Peyer's patch (tissue), 4 donors: Measurements from ENCODE around the gene ARAF. TPM values are rescaled to one million over a fixed set of nuclear protein-coding genes. Genes with fewer than 3 reads are reported as not detected.

Source experiments
- DNase-seq, 3 donors: peaks; one replicate each; pipeline ENCODE4 v3.0.0-alpha.2; 2017 to 2019
- H3K27ac ChIP-seq, 4 donors: fragments of 200-600 bp; sonication (generic); one replicate each; pipeline ENCODE4 v1.5.1; 2016 to 2019
- H3K27me3 ChIP-seq, 2 donors: fragments of 200-600 bp; sonication (generic); one replicate each; pipeline ENCODE4 v1.5.1; 2019
- H3K36me3 ChIP-seq, 3 donors: fragments of 200-600 bp; sonication (generic); one replicate each; pipeline ENCODE4 v1.5.1; 2016 to 2019
- H3K4me1 ChIP-seq, 4 donors: fragments of 200-600 bp; sonication (generic); one replicate each; pipeline ENCODE4 v1.5.1; 2016 to 2019
- H3K4me3 ChIP-seq, 4 donors: fragments of 200-600 bp; sonication (generic); 1 replicate in 3 of 4; 2 replicates in 1 of 4; pipeline ENCODE4 v1.5.1; 2016 to 2019; ENCODE audit warnings: mild to moderate bottlenecking in 1 of 4
- H3K9me3 ChIP-seq, 4 donors: fragments of 200-600 bp; sonication (generic); one replicate each; pipeline ENCODE4 v1.5.1; 2016 to 2019; ENCODE audit warnings: mild to moderate bottlenecking in 1 of 4
- CTCF ChIP-seq, 6 experiments: fragments of 450-650 bp in 4 of 6; fragments of 200-600 bp in 2 of 6; sonication (generic) in 1 of 6; IDR thresholded peaks; one replicate each; pipeline ENCODE4 v1.5.1; 2017 to 2019; ENCODE audit warnings: antibody characterized with exemption in 6 of 6, mild to moderate bottlenecking in 3 of 6, moderate library complexity in 1 of 6
- POLR2A ChIP-seq, 2 donors: fragments of 450-650 bp; IDR thresholded peaks; one replicate each; pipeline ENCODE4 v1.5.1; 2017; ENCODE audit warnings: antibody characterized with exemption in 2 of 2, mild to moderate bottlenecking in 2 of 2, moderate library complexity in 2 of 2
- small RNA-seq, 2 donors: library from RNA; depleted of rRNA; stranded (forward); fragments of <200 nt; gene quantifications; one replicate each; pipeline ENCODE3, GENCODE V24; 2016
- total RNA-seq, 4 donors: library from RNA; depleted of rRNA; stranded (reverse); fragments of >200 nt; gene quantifications; one replicate each; pipeline ENCODE4 v1.1.0, GENCODE V29; 2016

ARAF gene
- total RNA-seq, 4 donors from 2014 or later, result 55.7 to 78.4 (median 72.5) TPM

DNA sequence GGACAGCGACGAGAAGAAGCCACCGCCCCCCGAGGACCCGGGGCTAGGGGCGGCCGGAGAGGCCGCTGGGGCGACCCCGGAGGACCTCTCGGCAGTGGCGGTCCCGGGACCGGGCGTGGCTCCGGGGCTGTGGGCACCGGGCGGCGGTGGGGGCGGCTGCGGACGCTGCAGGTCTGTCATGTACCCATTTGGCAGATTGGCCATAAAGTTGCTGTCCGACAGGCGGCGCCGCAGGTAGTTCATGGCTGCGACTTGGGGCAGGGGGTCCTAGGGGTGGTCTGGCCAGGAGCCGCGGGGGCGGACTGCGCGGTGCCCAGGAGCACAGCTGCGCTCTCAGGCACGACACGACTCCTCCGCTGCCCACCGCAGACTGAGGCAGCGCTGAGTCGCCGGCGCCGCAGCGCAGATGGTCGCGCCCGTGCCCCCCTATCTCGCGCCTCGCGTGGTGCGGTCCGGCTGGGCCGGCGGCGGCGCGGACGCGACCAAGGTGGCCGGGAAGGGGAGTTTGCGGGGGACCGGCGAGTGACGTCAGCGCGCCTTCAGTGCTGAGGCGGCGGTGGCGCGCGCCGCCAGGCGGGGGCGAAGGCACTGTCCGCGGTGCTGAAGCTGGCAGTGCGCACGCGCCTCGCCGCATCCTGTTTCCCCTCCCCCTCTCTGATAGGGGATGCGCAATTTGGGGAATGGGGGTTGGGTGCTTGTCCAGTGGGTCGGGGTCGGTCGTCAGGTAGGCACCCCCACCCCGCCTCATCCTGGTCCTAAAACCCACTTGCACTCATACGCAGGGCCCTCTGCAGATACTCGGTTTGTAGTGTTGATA, 58.7 kb downstream of the ARAF start, which contains the start of gene SYN1:
SYN1 (minus strand) TSS at position 372 of the 817 bp plus-strand sequence; CDS start at position 243, 129 bp downstream.
- Histone ChIP-seq H3K27ac (no peak within 1 kb of the TSS), H3K27me3 (no peaks in the 10 kb centered on the region), H3K9me3 (no peaks in the 10 kb centered on the region), H3K36me3 (no peaks in the 10 kb centered on the region), H3K4me1 (no peaks in the 10 kb centered on the region), H3K4me3 (peak within 1 kb of the TSS in 3 of 4 donors; percentile 35 to 44 (median 43))
- TF ChIP-seq CTCF (IDR thresholded peaks at IDR 0.05), result peak in 3 of 6 experiments; percentile 8 to 34 (median 31)
- TF ChIP-seq POLR2A (IDR thresholded peaks at IDR 0.05), result no peak
- DNase-seq, result peak; percentile 62 to 86 (median 75)

- H3K27me3 ChIP-seq, result no peaks in the 10 kb centered on the region
- H3K4me1 ChIP-seq, result no peaks in the 10 kb centered on the region
- no peak for TF ChIP-seq POLR2A (IDR thresholded peaks at IDR 0.05)
- H3K36me3 ChIP-seq, result no peaks in the 10 kb centered on the region
- no peak for DNase-seq
- no peaks in the 10 kb centered on the region for H3K9me3 ChIP-seq
- no peak overlapping the region for H3K27ac ChIP-seq
- H3K4me3 ChIP-seq, result no peak overlapping the region
Measured at GRCh38 chrX:47620303-47620685, 59.3 kb downstream of the ARAF start.

Small RNA genes within 50 kb of the gene (small RNA-seq; reads per million reads assigned to genes)
- 0 reads per million in 2 donors for gene MIR4769

Other genes starting within 250 kb of the ARAF start
- not detected for gene ZNF157, start 190.6 kb upstream of the ARAF start, total RNA-seq
- gene ZNF41, start 78.0 kb upstream of the ARAF start, total RNA-seq, result 10 to 100 TPM; 10.3 to 21.2 (median 16.1) TPM
- gene TIMP1, start 21.2 kb downstream of the ARAF start, total RNA-seq, result 10 to 100 TPM; 22.5 to 80.0 (median 39.7) TPM
- under 1 TPM in 1 of 4 donors, not detected in 3; 0.67 TPM for gene SYN1, start 58.7 kb downstream of the ARAF start, total RNA-seq
- 1 to 10 TPM; 1.1 to 7.4 (median 4.4) TPM for gene CFP, start 68.7 kb downstream of the ARAF start, total RNA-seq
- 10 to 100 TPM; 14.9 to 18.2 (median 16.1) TPM for gene ELK1, start 89.4 kb downstream of the ARAF start, total RNA-seq
- gene UXT, start 98.0 kb downstream of the ARAF start, total RNA-seq, result 100 to 1,000 TPM in 1 of 4 donors, 10 to 100 TPM in 3; 40.5 to 148 (median 77.5) TPM